ENCODE data around the gene CANT1.

GRCh38 chr17:78950870-78951269 is 58.7 kb downstream of the CANT1 start:
- no peak for TF ChIP-seq CTCF (IDR thresholded peaks at IDR 0.05)
- TF ChIP-seq POLR2A (IDR thresholded peaks at IDR 0.05) = no peak
